GF-D8 (cell line): ENCODE data around the gene SP6.

Experiments used
- DNase-seq: peaks from one replicate; lab custom pipeline; 2025; lab: John Stamatoyannopoulos, UW

The SP6 gene

GRCh38 chr17:47810901-47811635 lies 39.9 kb downstream of the SP6 start:
- no peak for DNase-seq

GRCh38 chr17:47810200-47810821 lies 40.7 kb downstream of the SP6 start:
- no peak for DNase-seq

GRCh38 chr17:47808830-47809480 lies 42.0 kb downstream of the SP6 start:
- DNase-seq, result no peak

- DNase-seq, result no peak
Observed at GRCh38 chr17:47808036-47808829, 42.7 kb downstream of the SP6 start.

- DNase-seq, result no peak
Observed at GRCh38 chr17:47807421-47807820, 43.5 kb downstream of the SP6 start.

GRCh38 chr17:47806913-47807255 lies 44.1 kb downstream of the SP6 start:
- no peak for DNase-seq

- no peak for DNase-seq
Observed at GRCh38 chr17:47806026-47806912, 44.7 kb downstream of the SP6 start.

GRCh38 chr17:47804461-47804860 lies 46.5 kb downstream of the SP6 start:
- no peak for DNase-seq

- DNase-seq, result no peak
Observed at GRCh38 chr17:47803751-47804150, 47.2 kb downstream of the SP6 start.

- DNase-seq, result no peak
Observed at GRCh38 chr17:47803201-47803600, 47.8 kb downstream of the SP6 start.

- DNase-seq, result no peak
Observed at GRCh38 chr17:47802341-47803022, 48.5 kb downstream of the SP6 start.

GRCh38 chr17:47801906-47802305 lies 49.1 kb downstream of the SP6 start:
- DNase-seq, result no peak

- no peak for DNase-seq
Observed at GRCh38 chr17:47801176-47801765, 49.7 kb downstream of the SP6 start.

- DNase-seq, result no peak
Observed at GRCh38 chr17:47800686-47801085, 50.3 kb downstream of the SP6 start.

GRCh38 chr17:47797797-47798196 lies 53.2 kb downstream of the SP6 start:
- no peak for DNase-seq
